K562 (cell line): ENCODE measurements around the gene PTPRT. TPM values are rescaled to one million over a fixed set of nuclear protein-coding genes. Genes with fewer than 3 reads are reported as not detected.

ENCODE experiments used
- ATAC-seq: fragments of 200-7000 bp; cut with Tn5 transposase; 3 replicates; pipeline ENCODE4 v1.9.1; 2020; ENCODE audit warnings: moderate library complexity
- BruUV-seq: library from RNA; stranded (reverse); fragments of 400-500 nt; replicated peaks from 2 replicates; lab custom pipeline; 2021; lab: Mats Ljungman, UMichigan
- CTCF ChIA-PET: fragments of 300-600 bp; formaldehyde crosslinking; extraction: SDS; loops from one replicate; lab custom pipeline; 2021; ENCODE audit warnings: low intra/inter-chr PET ratio; lab: Yijun Ruan, JAX
- POLR2A ChIA-PET: fragments of 300-600, 350-650 bp; sonication (Branson Sonifier 250); formaldehyde crosslinking; extraction: SDS; loops from one replicate; lab custom pipeline; 2021; ENCODE audit warnings: antibody characterized with exemption, inconsistent platforms; lab: Yijun Ruan, JAX
- DNase-seq, 4 experiments: peaks; one replicate each; pipeline versions ENCODE4 v3.0.0 to v3.0.0-alpha.2; 2011 to 2018; ENCODE audit warnings: low spot score in 3 of 4, mixed read lengths in 3 of 4; ENCODE audit errors: extremely low read depth in 1 of 4
- FAIRE-seq: peaks from 2 replicates; lab custom pipeline; 2011; peaks lifted over from hg19 to GRCh38; lab: Jason Lieb, UNC
- H2AFZ ChIP-seq: 2 replicates; pipeline ENCODE4 v1.6.0; 2011; ENCODE audit warnings: low read depth, low read length, control low read depth, inconsistent platforms
- H3K27ac ChIP-seq: fragments of 200-600 bp; 3 replicates; pipeline ENCODE4 v1.8.0; 2011; ENCODE audit warnings: low read depth, mild to moderate bottlenecking, control low read depth, inconsistent platforms, low read length, moderate library complexity, mixed read lengths; ENCODE audit errors: extremely low read depth
- H3K27me3 ChIP-seq, 2 experiments: fragments of 300-600 bp in 1 of 2; 2 replicates in 1 of 2; 3 replicates in 1 of 2; pipeline versions ENCODE4 v1.6.0 to v1.8.0; 2011; ENCODE audit warnings: inconsistent platforms in 2 of 2, low read length in 2 of 2, mild to moderate bottlenecking in 1 of 2, mixed read lengths in 1 of 2, moderate library complexity in 1 of 2; ENCODE audit not compliant: control insufficient read depth in 2 of 2, insufficient read depth in 2 of 2
- H3K36me3 ChIP-seq: fragments of 300-600 bp; 3 replicates; pipeline ENCODE4 v1.8.0; 2011; ENCODE audit warnings: mild to moderate bottlenecking, low read length, inconsistent platforms; ENCODE audit not compliant: control insufficient read depth, insufficient read depth
- H3K4me1 ChIP-seq, 2 experiments: fragments of 200-600 bp in 1 of 2; replicated peaks in 1 of 2; 2 replicates in 1 of 2; 3 replicates in 1 of 2; pipeline versions ENCODE4 v1.5.1 to v1.8.0; 2011; ENCODE audit warnings: inconsistent platforms in 2 of 2, low read length in 2 of 2, mild to moderate bottlenecking in 1 of 2, mixed read lengths in 1 of 2, moderate library complexity in 1 of 2; ENCODE audit not compliant: control insufficient read depth in 2 of 2, insufficient read depth in 2 of 2
- H3K4me2 ChIP-seq: 2 replicates; pipeline ENCODE4 v1.6.1; 2011; ENCODE audit warnings: low read length, control low read depth, inconsistent platforms, mixed read lengths; ENCODE audit not compliant: insufficient read depth
- H3K4me3 ChIP-seq: fragments of 200-600 bp; sonication (generic), shearing (Covaris generic); 2 replicates; pipeline ENCODE4 v1.5.1; 2016; ENCODE audit warnings: control low read depth, inconsistent platforms
- H3K79me2 ChIP-seq: fragments of 200-600 bp; 3 replicates; pipeline ENCODE4 v1.8.0; 2011; ENCODE audit warnings: low read length, inconsistent platforms; ENCODE audit not compliant: control insufficient read depth, insufficient read depth
- H3K9ac ChIP-seq, 2 experiments: 2 replicates each; pipeline versions ENCODE4 v1.6.0 to v1.6.1; 2011; ENCODE audit warnings: low read depth in 2 of 2, low read length in 2 of 2, control low read depth in 1 of 2, inconsistent platforms in 1 of 2, mild to moderate bottlenecking in 1 of 2, mixed read lengths in 1 of 2; ENCODE audit not compliant: insufficient read depth in 1 of 2
- H3K9me1 ChIP-seq: one replicate; pipeline ENCODE4 v1.6.0; 2011; ENCODE audit warnings: inconsistent platforms, mild to moderate bottlenecking, low read length, moderate library complexity; ENCODE audit not compliant: control insufficient read depth, insufficient read depth
- H3K9me3 ChIP-seq: replicated peaks from 2 replicates; pipeline ENCODE4 v1.5.1; 2011; ENCODE audit warnings: low read depth, low read length, inconsistent platforms; ENCODE audit not compliant: control insufficient read depth, insufficient read depth
- H4K20me1 ChIP-seq: replicated peaks from 2 replicates; pipeline ENCODE4 v1.6.1; 2011; ENCODE audit warnings: low read length, inconsistent platforms, mixed read lengths; ENCODE audit not compliant: control insufficient read depth, insufficient read depth
- BCL6 ChIP-seq: fragments of 250-450 bp; sonication (Bioruptor Pico); IDR thresholded peaks from 2 replicates; pipeline ENCODE4 v1.4.0; 2020
- CSDE1 ChIP-seq, 2 experiments: fragments of 450-650 bp; IDR thresholded peaks; 2 replicates each; pipeline ENCODE4 v1.6.1; 2016; ENCODE audit warnings: mild to moderate bottlenecking in 1 of 2
- DACH1 ChIP-seq: fragments of 450-650 bp; IDR thresholded peaks from 2 replicates; pipeline ENCODE4 v1.6.1; 2018; ENCODE audit not compliant: partially characterized antibody
- FOXA1 ChIP-seq: fragments of 450-650 bp; IDR thresholded peaks from 2 replicates; pipeline ENCODE4 v1.6.1; 2016; ENCODE audit warnings: mild to moderate bottlenecking, borderline replicate concordance
- MECOM ChIP-seq: fragments of 250-450 bp; sonication (Bioruptor Pico); IDR thresholded peaks from 2 replicates; pipeline ENCODE4 v1.8.0; 2022; ENCODE audit warnings: inconsistent platforms
- MNT ChIP-seq, 2 experiments: fragments of 450-650 bp; conservative IDR thresholded peaks; 2 replicates each; pipeline ENCODE4 v1.6.1; 2017; ENCODE audit warnings: mild to moderate bottlenecking in 2 of 2, moderate library complexity in 2 of 2
- POLR2AphosphoS5 ChIP-seq: IDR thresholded peaks from 2 replicates; pipeline ENCODE4 v1.6.1; 2011; ENCODE audit warnings: mild to moderate bottlenecking, low read depth, low read length, moderate library complexity; ENCODE audit not compliant: control insufficient read depth, insufficient read depth
- PRPF4 ChIP-seq: fragments of 200-400 bp; formaldehyde crosslinking; IDR thresholded peaks from one replicate; pipeline ENCODE4 v1.6.1; 2017; ENCODE audit warnings: low read length, low read depth, mild to moderate bottlenecking; ENCODE audit not compliant: insufficient read depth, poor library complexity, severe bottlenecking
- ZBTB40 ChIP-seq, 2 experiments: fragments of 450-650 bp in 1 of 2; sonication (generic) in 1 of 2; formaldehyde crosslinking in 1 of 2; IDR thresholded peaks; 2 replicates each; pipeline versions ENCODE4 v1.7.1 to v1.9.0; 2016 to 2022; ENCODE audit warnings: inconsistent platforms in 1 of 2, mild to moderate bottlenecking in 1 of 2, missing genetic modification reagents in 1 of 2
- ZNF146 ChIP-seq: IDR thresholded peaks from one replicate; pipeline ENCODE4 v1.6.1; 2018; ENCODE audit warnings: missing compliant biosample characterization; ENCODE audit not compliant: unreplicated experiment
- ZNF165 ChIP-seq: fragments of 250-450 bp; sonication (Bioruptor Pico); IDR thresholded peaks from 2 replicates; pipeline ENCODE4 v1.4.0; 2020; ENCODE audit warnings: borderline replicate concordance
- ZNF586 ChIP-seq: fragments of 450-650 bp; formaldehyde crosslinking; conservative IDR thresholded peaks from 2 replicates; pipeline ENCODE4 v1.4.0; 2020; ENCODE audit warnings: mild to moderate bottlenecking, moderate library complexity
- WGBS: fragments of 100-300 bp; shearing (Covaris generic); methylation state at CpG from one replicate; pipeline ENCODE4 v1.1.6; 2016; ENCODE audit warnings: low coverage, mixed read lengths; ENCODE audit not compliant: insufficient coverage; ENCODE audit errors: missing lambda C conversion rate; 5-methylcytosine and 5-hydroxymethylcytosine counted together
- in situ Hi-C: fragments of 300-500 bp; cut with MboI; formaldehyde crosslinking; loops from 4 replicates; pipeline ENCODE4 v1.15.0; 2018; ENCODE audit warnings: inconsistent platforms, mixed read lengths
- intact Hi-C: fragments of 100-400 bp; cut with micrococcal nuclease; formaldehyde crosslinking; loops from 2 replicates; pipeline ENCODE4 v1.14.2; 2022
- polyA plus RNA-seq, 8 experiments: library from polyadenylated mRNA; depleted of rRNA in 4 of 8; stranded (reverse) in 5 of 8; unstranded in 3 of 8; fragments of >200 nt; fragmentation: Nextera tagmentation in 2 of 8; fragmentation: Illumina TruSeq in 1 of 8; extraction: Ambion mirVana in 2 of 8; extraction: Trizol in 1 of 8; gene quantifications; 2 replicates each; pipeline versions ENCODE4 v1.2.1 to v1.2.3, GENCODE V29; 2011 to 2014; ENCODE audit warnings: inconsistent platforms in 1 of 8, missing spikeins in 1 of 8
- total RNA-seq, 7 experiments: library from RNA; depleted of rRNA in 6 of 7; stranded (reverse); fragments of >200 nt in 6 of 7; fragmentation: Illumina TruSeq in 2 of 7; extraction: Trizol in 2 of 7; gene quantifications; 2 replicates each; pipeline versions ENCODE4 v1.2.1 to v1.2.3, GENCODE V29; 2011 to 2021; ENCODE audit warnings: low replicate concordance in 1 of 7

PTPRT gene
- total and polyA plus RNA-seq, 9 of the 15 experiments (the other 6 are each of a cell fraction or from before 2014, with no cell fraction given) = not detected

GRCh38 chr20:42261766-42262270 lies 927.9 kb downstream of the PTPRT start:
- DNase-seq (no peak), FAIRE-seq (no peak), ATAC-seq (no peak)
- Histone ChIP-seq H3K9me1 (no peaks in the 10 kb centered on the region), H3K27me3 (no peaks in the 10 kb centered on the region; a peak in 2 of 5 replicates), H3K4me3 (no peak overlapping the region), H4K20me1 (no peaks in the 10 kb centered on the region), H3K27ac (no peak overlapping the region), H3K9ac (no peak overlapping the region), H3K9me3 (no peaks in the 10 kb centered on the region), H3K4me2 (no peak overlapping the region), H3K4me1 (no peaks in the 10 kb centered on the region), H3K79me2 (no peaks in the 10 kb centered on the region), H3K36me3 (no peaks in the 10 kb centered on the region), H2AFZ (no peak overlapping the region)
- ChIA-PET POLR2A (no interaction called here), CTCF (no interaction called here)
- intact Hi-C loops = no loop called here
- whole genome bisulfite sequencing = 0% methylated on average over 6 of the region's 6 CpGs
- BruUV-seq = no TSS peak
- in situ Hi-C loops = no loop called here
- TF ChIP-seq BCL6 (CRISPR knock-in tag) (no peak), CSDE1 (IDR thresholded peaks at IDR 0.05) (no peak), POLR2AphosphoS5 (no peak), ZBTB40 (IDR thresholded peaks at IDR 0.05) (no peak), ZBTB40 (CRISPR knock-in tag; IDR thresholded peaks at IDR 0.05) (no peak), MECOM (CRISPR knock-in tag) (no peak), FOXA1 (no peak), DACH1 (no peak), ZNF165 (CRISPR knock-in tag) (no peak), MNT (conservative IDR thresholded peaks at IDR 0.05) (no peak), ZNF586 (CRISPR knock-in tag) (no peak), ZNF146 (CRISPR knock-in tag) (no peak), PRPF4 (no peak)
